TTC549 (cell line): ENCODE results near the gene C2orf81.
A peak's percentile ranks its signal among the peaks of the same experiment; 100 is the strongest.
"Not testable (repeated sequence)": the region's sequence is repeated elsewhere in the genome, so short reads cannot be mapped to it uniquely, and the experiment has no call there.

Source experiments
- FAIRE-seq: peaks from 2 replicates; lab custom pipeline; 2012; peaks lifted over from hg19 to GRCh38; lab: Jason Lieb, UNC

The C2orf81 gene

GRCh38 chr2:74442483-74443297 is 21.3 kb upstream of the C2orf81 start:
- FAIRE-seq = not testable (repeated sequence)

DNA sequence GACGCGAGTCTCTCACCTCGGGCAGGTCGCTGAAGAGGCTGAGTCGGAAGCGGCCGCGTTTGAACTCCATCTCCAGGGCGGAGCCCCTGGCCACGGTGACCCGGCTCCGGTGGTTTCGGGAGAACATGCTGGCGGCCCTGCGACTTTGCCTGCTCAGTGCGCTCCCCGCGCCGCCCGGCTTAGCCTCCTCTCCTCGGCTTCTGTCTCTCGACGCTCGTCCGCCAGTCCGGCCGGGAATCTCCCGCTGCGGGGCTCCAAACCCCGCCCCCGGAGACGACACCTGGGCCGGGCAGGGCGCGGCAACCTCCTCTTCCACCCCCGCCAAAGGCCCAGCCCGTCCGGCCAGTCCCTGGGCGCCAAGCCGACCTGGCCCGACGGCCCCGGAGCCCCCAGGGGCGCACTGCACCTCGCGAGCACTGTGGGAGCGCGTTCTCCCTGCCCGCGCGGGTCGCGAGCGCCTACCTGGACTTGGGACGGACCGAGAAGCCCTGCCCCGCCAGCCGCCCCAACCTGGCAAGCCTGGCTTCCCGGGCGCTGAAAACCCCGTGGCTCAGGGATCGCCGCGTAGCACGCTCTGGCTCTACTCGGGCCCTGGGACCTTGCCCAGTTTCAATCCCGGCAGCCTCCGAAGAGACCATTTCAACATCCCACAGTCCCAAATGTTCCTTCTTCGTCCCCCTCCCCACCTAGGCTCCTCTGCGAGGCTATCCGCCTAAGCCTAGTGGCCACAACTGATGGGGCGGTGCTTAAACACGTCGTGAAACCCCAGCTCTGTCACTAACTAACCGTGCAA is 20.5 kb upstream of the C2orf81 start, which contains the start of gene RTKN:
Gene RTKN, minus strand, starts transcription at position 248 of the 793 bp plus-strand sequence. Its CDS starts 121 bp downstream, at position 127.
- no peak for FAIRE-seq

DNA sequence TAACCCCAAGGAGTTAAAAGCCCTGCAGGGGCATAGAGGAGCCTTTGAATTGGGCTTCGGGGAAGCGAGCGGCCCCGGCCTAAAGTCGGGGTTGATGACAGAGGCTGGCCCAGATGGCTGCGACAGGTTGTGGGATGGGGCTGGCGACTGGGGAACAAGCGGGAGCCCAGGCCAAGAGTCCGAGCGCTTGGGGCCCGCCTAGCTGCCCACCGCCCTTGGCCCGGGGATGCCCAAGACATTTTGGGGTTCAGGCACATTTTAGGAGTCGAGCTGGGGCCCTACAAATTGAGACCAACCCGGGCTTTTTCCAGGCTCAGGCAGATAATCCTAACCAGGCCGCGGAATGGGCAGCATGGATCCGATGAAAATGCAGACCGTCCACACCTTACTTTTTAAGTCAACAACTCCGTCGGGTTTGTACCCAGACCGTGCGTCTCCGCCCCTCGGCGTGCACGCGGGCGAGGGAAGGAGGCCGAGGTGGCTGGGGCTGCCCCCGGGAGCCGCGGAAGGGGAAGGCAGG is 19.8 kb upstream of the C2orf81 start:
- no peak for FAIRE-seq

DNA sequence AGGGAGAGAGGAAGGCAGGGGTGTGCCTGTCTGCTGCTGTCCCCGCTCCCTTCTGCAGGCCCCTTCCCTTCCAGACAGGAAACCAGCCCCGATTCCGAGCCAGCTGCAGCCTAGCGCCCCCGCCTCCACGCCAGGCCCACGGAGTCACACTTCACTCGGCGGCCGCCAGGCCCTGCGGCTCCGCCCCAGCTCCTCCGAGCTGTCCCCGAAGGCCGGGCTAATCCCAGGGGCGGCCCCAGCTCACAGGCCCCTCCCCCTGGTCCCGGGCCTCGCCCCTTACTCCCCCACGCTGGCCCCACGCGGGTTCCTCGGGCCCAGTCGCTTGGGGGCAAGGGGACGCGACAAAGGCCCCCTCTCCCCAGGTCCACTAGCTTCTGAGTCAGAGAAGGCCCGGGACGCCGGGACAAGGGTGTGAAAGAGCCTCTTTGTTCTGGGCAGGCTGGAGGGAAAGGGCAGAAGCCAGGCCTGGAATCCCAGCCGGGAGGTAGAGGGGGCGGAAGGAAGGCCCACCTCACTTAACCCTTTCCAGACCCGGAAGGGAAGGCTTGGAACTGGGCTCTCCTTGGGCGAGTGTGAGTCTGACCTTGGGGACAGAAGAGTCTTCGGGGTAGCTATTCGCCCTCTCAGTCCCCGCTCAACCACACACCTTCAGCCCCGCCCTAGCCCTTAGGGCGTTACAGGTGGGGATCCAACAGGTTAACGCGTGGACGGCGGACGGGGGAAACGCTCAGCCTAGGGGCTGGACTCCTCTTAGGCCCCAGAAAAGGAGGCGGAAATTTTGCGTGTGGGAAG is 19.2 kb upstream of the C2orf81 start:
- peak; percentile 46 for FAIRE-seq

DNA sequence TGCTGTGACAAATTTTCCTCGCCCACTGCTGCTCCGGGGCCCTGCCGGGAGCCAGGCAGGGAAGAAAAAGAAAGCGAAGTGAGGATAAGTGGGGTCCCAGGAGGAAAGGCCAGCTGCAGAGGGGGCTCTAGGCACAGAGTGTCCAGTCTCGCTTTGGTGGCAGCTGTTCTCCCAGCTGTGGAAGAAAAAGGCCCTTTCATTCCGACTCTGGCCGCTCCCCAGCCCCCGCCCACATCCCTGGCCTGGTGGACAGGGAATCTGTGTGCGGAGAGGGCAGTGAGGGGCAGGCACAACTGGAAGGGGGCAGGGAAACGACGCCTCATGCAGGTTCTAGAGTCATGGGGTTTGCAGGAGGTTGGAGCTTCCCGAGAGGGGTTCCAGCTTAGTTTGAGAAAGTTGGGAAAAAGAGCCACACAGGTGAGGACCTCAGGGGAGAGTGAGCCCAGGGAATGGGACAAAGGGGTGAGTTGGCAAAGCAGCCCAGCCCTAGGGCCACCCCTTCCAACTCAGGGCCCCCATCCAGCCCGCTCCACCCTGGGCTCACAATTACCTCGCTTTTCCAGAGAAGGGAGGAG is 18.5 kb upstream of the C2orf81 start:
- no peak for FAIRE-seq

DNA sequence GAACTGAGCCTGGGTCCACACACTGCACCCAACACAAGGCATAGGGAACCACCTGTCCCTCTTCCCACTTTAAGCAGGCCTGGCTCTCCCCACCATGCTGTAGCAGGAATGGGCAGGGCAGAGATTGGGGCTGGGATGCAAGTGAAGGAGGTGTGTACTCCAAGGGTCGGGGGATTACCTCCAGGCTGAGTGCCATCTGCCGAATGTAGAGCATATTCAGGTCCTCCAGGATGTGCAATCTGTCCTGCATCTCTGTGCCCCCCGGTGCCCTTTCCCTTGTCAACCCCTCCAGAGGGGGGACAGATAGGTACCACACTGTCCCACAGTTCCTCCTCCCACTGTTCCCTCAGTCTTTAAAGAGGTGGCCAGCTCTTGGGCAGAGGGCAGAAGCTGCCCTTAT is 18.0 kb upstream of the C2orf81 start:
- no peak for FAIRE-seq

DNA sequence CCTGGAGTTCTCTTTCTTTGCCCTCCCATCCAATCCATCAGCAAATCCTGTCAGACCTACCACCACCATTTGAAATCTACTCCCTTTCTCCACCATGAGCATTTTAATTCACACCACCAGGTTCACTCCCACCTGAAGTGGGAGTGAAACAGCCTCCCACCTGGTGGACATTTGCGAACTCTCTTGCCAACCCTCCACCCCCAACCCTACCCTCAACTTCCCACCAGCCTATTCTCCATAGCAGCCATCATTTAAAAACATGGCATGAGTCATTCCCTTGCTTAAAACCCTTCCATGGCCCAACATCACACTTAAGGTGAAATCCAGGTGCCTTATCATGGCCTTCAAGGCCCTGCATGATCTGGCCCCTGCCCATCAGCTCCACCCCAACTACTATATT is 16.8 kb upstream of the C2orf81 start:
- FAIRE-seq = no peak

DNA sequence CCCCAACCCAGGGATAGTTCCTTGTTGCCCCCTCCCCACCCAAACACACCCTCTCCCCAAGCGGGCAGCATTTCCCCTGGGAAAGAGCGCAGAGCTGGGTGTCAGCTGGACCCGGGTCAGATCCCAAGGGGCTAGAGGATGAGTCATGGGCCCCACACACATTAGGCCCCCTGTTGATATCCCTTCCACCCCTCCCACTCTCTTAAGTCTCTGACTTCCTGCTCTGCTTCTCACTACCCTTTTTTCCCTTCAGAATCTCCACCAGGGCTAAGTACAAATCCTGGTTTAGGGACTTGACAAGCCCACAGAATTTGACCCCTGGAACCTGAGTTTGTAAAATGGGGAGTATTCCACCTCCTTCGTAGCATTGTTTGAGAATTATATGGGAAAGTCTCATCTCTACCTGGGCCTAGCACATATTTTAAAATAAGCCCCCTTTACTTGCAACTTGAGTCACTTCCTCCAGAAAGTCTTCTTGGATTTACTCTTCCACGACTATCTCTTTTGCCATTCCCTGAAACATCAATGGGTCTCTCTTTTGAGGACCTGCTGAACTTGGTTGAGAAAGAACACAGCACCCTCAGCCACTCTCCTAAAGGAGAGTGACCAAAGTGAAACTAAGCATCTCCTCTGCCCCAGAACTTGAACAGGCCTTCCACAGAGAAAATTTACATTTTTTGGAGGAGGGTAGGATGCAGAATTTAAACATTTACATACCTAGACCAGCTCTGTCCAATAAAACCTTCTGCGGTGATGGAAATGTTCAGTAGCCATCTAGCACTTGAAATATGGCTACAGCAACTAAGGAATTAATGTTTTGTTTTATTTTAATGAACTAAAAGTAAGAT is 15.7 kb upstream of the C2orf81 start:
- no peak for FAIRE-seq

- no peak for FAIRE-seq
These were observed 14.8 kb upstream of the C2orf81 start for GRCh38 chr2:74436111-74436805.

- no peak for FAIRE-seq
These were observed 9.1 kb upstream of the C2orf81 start for GRCh38 chr2:74430502-74430901.

DNA sequence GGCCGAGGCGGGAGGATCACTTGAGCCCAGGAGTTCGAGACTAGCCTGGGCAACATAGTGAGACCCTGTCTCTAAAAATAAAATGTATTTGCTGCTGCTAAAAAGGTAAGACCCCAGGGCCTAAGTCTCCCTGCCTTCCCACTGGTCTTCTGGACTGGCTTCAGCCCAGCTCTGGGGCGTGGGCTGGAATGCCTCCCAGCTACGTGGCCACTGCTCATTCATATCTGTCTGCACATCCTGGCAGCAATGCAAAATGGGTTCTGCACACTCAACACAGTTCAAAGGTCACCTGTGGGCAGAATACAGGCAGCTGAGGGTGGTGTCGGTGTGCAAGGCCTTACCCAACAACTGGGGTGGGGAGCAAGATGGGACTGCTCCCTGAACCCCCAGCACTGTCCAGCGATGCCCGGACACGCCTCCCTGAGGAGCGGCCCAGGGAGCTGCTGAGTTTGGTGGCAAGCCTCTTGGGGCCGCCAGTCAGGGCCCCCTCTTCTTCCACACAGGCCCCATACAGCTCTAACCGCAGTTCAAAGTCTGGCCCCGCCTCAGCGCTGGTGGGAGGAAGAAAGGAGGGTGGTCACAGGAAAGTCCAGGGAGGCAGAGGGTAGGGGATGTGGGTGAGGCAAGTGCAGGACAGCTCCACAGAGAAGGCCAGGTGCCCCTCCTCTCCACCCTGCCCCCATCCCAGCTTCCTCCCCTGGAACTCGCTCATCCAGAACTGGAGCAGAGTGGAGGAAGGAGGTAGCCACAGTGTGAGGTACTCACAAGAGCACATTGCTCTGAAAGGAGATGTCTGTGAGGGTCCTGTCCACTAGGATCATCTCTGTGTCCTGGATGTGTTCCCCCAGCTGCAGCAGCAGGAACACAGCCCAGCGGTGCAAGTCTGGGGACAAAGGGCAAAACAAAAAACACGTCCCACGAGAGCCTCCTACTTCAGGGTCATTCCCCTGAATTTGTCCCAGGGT is 8.3 kb upstream of the C2orf81 start:
- no peak for FAIRE-seq

DNA sequence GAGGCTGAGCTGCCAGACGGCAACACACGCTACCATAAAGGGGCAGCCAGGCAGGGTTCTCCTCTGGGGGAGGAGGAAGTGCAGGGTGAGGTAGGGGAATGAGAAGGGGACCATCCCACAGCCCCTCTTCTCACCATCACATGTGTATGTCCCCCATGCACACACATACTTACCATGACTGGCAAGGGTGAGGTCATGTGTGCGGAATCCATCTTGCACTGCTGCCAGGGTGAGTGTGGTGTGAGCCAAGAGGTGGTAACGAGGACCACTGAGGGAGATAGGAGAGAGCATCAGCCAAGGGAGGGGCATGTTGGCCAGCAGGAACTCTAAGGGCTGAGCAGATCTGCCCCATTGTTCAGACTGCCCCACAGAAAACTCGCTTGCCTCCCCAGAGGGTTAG is 7.3 kb upstream of the C2orf81 start:
- no peak for FAIRE-seq

DNA sequence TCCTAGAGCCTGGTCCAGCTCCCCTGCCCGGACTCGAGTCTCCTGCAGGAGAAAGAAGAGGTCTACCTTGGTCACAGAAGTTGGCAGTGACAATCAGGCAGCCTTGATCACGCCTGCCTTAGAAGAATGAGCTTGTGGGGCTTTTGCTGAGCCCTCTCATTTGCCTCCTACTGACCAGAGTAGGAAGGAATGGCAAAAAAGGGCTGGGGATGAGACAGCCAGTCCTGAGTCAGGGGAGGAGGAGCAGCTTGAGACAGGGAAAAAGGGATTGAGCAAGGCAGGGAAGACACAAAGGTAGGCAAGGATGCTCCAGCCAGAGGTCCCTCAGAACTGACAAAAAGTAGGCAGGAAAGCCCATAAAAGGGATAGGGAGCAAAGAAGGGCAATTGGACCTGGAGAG is 6.1 kb upstream of the C2orf81 start:
- FAIRE-seq = no peak

GRCh38 chr2:74426181-74426758 is 4.9 kb upstream of the C2orf81 start:
- FAIRE-seq = no peak

GRCh38 chr2:74425523-74425922 is 4.1 kb upstream of the C2orf81 start:
- FAIRE-seq = no peak

DNA sequence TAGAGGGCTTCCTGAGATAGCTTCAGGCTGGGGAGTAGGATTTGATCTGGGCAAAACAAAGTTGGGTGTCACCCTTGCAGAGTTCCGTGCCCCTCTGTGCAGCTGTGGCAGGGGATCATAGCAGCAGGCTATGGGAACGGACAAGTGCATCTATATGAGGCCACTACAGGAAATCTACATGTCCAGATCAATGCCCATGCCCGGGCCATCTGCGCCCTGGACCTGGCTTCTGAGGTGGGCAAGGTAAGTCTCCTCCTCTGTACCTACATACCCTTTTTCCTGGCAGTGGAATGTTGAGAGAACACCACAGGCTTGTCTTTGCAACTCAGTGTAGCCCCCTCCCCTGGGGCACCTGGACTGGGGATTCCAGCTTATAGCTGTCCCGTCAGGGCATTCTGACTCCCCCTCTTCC is 3.6 kb upstream of the C2orf81 start:
- FAIRE-seq = no peak

DNA sequence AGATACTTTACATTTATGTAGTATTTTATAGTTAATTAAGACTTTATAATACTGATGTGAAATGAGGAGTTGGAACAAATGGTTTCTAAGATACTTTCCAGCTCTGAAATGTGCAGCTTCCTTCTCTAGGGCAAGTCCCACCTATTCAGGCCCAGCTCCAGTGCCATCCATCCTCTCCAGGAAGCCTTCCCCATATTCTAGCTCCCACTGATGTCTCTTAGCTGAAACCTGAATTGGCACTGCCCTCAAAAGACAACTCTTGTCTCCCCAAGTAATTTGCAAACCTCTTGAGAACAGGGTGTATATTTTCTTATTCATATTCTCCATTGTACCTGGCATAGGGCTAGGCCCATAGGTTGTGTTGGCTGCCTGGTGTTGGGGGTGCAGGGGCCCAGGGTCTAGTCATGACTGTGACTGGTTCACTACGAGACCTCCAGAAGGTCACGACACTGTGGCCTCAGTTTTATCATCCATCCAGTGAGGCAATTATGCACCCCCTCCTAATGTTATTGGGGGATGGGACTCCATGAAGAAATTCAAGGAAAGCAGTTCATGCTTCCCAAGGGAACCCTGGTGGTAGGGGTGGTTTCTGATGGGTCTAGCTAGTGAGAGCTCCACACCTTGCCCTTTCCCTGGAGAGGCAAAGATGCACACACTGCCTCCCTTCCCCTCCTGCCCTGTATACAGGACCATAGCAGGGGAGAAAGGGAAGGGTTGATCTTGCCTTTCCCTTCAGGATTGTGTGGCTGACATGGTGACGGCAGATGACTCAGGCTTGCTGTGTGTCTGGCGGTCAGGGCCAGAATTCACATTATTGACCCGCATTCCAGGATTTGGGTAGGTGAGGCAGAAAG is 2.9 kb upstream of the C2orf81 start:
- FAIRE-seq = no peak
